A673 (cell line): ENCODE measurements around the gene PPP2R5C. TPM values are rescaled to one million over a fixed set of nuclear protein-coding genes. Genes with fewer than 3 reads are reported as not detected.

Experiments
- BruUV-seq: library from RNA; stranded (reverse); fragments of 400-500 nt; replicated peaks from 2 replicates; lab custom pipeline; 2021; lab: Mats Ljungman, UMichigan
- CTCF ChIA-PET: fragments of 300-600 bp; sonication (Branson Sonifier 250); formaldehyde crosslinking; loops from one replicate; lab custom pipeline; 2022; ENCODE audit warnings: antibody characterized with exemption; lab: Charles Lee
- POLR2A ChIA-PET: fragments of 300-600 bp; sonication (Branson Sonifier 250); formaldehyde crosslinking; loops from one replicate; lab custom pipeline; 2022; ENCODE audit warnings: antibody characterized with exemption; ENCODE audit not compliant: low non-redundant PET; lab: Charles Lee
- DNase-seq: peaks from one replicate; pipeline ENCODE4 v3.0.0-alpha.2; 2015; ENCODE audit warnings: low spot score
- H3K27ac ChIP-seq: fragments of 200-600 bp; sonication (generic); 2 replicates; pipeline ENCODE4 v1.5.1; 2016; ENCODE audit warnings: mixed run types, low read depth, mild to moderate bottlenecking, mixed read lengths, antibody characterized with exemption, low read length; ENCODE audit not compliant: poor library complexity, severe bottlenecking
- H3K27me3 ChIP-seq: fragments of 200-600 bp; sonication (generic); replicated peaks from 2 replicates; pipeline ENCODE4 v1.6.1; 2017; ENCODE audit warnings: mixed run types, low read depth, mild to moderate bottlenecking, mixed read lengths, antibody characterized with exemption, low read length; ENCODE audit not compliant: insufficient read depth, poor library complexity
- H3K36me3 ChIP-seq: fragments of 200-600 bp; sonication (generic); 2 replicates; pipeline ENCODE4 v1.6.1; 2016; ENCODE audit warnings: mixed run types, mild to moderate bottlenecking, mixed read lengths, antibody characterized with exemption, low read length; ENCODE audit not compliant: insufficient read depth, poor library complexity, severe bottlenecking
- H3K4me1 ChIP-seq: fragments of 200-600 bp; sonication (generic); 2 replicates; pipeline ENCODE4 v1.6.1; 2017; ENCODE audit warnings: mixed run types, mild to moderate bottlenecking, mixed read lengths, antibody characterized with exemption, low read length; ENCODE audit not compliant: insufficient read depth, poor library complexity, severe bottlenecking
- H3K4me3 ChIP-seq: fragments of 200-600 bp; sonication (generic); 2 replicates; pipeline ENCODE4 v1.5.1; 2016; ENCODE audit warnings: low read depth, mixed run types, mild to moderate bottlenecking, mixed read lengths, low read length; ENCODE audit not compliant: poor library complexity, severe bottlenecking
- H3K9me3 ChIP-seq: fragments of 200-600 bp; sonication (generic); 2 replicates; pipeline ENCODE4 v1.6.1; 2016; ENCODE audit warnings: mixed run types, low read depth, mild to moderate bottlenecking, mixed read lengths, antibody characterized with exemption, low read length; ENCODE audit not compliant: poor library complexity, severe bottlenecking
- EZH2 ChIP-seq: fragments of 200-600 bp; sonication (generic); IDR thresholded peaks from 2 replicates; pipeline ENCODE4 v1.6.1; 2017; ENCODE audit warnings: borderline replicate concordance, low read depth, mild to moderate bottlenecking, mixed read lengths, antibody characterized with exemption, low read length; ENCODE audit not compliant: poor library complexity, severe bottlenecking
- intact Hi-C: fragments of 100-400 bp; cut with micrococcal nuclease; formaldehyde crosslinking; loops from one replicate; pipeline ENCODE4 v1.10.0; 2022; ENCODE audit not compliant: unreplicated experiment
- total RNA-seq: library from RNA; stranded (reverse); gene quantifications from 2 replicates; pipeline ENCODE4 v1.2.3, GENCODE V29; 2021
- TF ChIP-seq, protein P1 (sequence below): fragments of 300-800, 200-600 bp; sonication (generic); conservative IDR thresholded peaks from 2 replicates; pipeline ENCODE4 v1.5.1; 2017; ENCODE audit warnings: low read depth, mild to moderate bottlenecking, antibody characterized with exemption, low read length, moderate library complexity, mixed read lengths

The PPP2R5C gene
- total RNA-seq, 1 experiment from 2014 or later, result 113 TPM

DNA sequence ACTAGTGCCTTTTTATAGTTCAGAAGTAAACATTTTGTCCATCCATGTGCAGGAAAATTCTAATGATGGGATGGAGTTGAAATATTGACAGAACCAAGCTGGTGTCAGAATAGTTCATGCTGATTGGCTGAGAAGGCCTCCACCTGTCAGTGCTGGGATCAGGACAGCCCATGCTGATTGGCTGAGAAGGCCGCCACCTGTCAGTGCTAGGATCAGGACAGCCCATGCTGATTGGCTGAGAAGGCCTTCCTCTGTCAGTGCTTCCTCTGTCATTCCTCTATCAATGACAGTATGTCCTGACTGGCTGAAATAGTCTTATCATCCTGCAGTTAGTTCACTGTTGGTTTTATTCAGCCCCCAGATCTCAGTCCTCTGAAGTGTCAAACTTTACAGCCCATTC is 95.7 kb downstream of the PPP2R5C start:
- TF ChIP-seq, protein P1, sequence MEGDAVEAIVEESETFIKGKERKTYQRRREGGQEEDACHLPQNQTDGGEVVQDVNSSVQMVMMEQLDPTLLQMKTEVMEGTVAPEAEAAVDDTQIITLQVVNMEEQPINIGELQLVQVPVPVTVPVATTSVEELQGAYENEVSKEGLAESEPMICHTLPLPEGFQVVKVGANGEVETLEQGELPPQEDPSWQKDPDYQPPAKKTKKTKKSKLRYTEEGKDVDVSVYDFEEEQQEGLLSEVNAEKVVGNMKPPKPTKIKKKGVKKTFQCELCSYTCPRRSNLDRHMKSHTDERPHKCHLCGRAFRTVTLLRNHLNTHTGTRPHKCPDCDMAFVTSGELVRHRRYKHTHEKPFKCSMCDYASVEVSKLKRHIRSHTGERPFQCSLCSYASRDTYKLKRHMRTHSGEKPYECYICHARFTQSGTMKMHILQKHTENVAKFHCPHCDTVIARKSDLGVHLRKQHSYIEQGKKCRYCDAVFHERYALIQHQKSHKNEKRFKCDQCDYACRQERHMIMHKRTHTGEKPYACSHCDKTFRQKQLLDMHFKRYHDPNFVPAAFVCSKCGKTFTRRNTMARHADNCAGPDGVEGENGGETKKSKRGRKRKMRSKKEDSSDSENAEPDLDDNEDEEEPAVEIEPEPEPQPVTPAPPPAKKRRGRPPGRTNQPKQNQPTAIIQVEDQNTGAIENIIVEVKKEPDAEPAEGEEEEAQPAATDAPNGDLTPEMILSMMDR, result no peak
- TF ChIP-seq EZH2, result no peak
- intact Hi-C loops, result no loop called here
- CTCF ChIA-PET, result interaction anchor here (0.6 kb wide), 1 partner anchor 80 kb away, joined by 3 read pairs; no protein-coding TSS in a partner anchor
- Histone ChIP-seq H3K27me3 (no peaks in the 10 kb centered on the region), H3K4me1 (no peaks in the 10 kb centered on the region), H3K4me3 (no peak overlapping the region), H3K9me3 (no peaks in the 10 kb centered on the region), H3K27ac (no peak overlapping the region), H3K36me3 (peaks cover 13% of the 10 kb centered on the region)
- POLR2A ChIA-PET, result no interaction called here
- no peak for DNase-seq
- no TSS peak for BruUV-seq

DNA sequence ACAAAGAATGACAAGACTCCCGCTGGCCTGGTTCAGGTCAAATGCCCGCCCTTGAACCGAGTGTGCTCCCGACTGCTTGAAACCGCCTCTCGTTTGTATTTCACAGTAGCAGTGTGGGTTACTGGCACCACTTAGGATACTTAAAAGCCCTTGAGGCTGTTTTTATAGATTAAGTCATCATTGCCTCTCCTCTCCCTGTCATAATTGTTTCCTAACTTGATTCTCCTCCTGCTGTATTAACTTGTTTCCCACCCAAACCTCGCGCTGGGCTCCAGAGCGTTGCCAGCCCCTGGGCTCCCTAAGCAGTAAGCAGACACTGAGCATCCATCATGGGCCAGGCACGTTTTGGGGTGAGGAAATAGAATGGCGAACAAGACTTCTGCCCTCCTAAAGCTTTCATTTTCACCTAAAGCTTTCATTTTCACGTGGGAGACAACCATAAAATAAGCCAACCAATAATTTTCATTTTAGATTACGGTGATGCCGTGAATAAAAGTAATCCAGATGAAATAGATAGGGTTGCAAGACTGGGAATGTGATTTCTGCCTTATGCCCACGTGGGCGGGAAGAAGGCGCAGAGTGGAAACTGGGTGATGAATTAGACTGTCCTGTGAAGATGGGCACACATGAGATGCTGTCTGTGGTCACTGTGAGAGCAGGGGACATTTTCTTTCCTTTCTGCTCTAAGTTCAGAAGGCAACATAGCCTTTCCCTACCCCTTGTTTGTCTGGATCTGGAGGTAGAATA is 97.5 kb downstream of the PPP2R5C start:
- no peak overlapping the region for H3K4me3 ChIP-seq
- H3K4me1 ChIP-seq, result no peaks in the 10 kb centered on the region
- BruUV-seq, result no TSS peak
- peaks cover 13% of the 10 kb centered on the region for H3K36me3 ChIP-seq
- intact Hi-C loops, result no loop called here
- ChIA-PET POLR2A (no interaction called here), CTCF (no interaction called here)
- no peak for TF ChIP-seq EZH2
- TF ChIP-seq, protein P1, result no peak
- H3K9me3 ChIP-seq, result no peaks in the 10 kb centered on the region
- H3K27me3 ChIP-seq, result no peaks in the 10 kb centered on the region
- H3K27ac ChIP-seq, result no peak overlapping the region
- no peak for DNase-seq

DNA sequence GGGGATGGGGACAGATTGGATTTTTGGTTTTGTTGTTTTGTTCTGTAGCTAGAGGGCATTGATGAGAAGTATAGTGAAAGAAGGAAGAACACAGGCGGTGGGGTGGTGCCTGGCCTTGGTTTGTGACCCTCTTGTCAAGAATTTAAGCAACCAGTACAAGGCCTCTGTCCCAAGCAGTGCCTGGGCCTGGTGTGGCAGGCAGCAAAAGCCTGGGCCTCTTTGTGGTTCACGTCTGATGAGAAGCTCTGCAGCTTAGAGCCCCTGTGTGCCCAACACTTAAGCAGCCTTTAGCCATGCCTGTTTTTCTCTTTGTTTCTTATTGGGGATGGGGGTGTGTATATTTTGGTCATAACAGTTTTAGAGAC is 98.0 kb downstream of the PPP2R5C start:
- no peak for TF ChIP-seq EZH2
- TF ChIP-seq, protein P1, result no peak
- Histone ChIP-seq H3K27me3 (no peaks in the 10 kb centered on the region), H3K4me3 (no peak overlapping the region), H3K36me3 (peaks cover 13% of the 10 kb centered on the region), H3K27ac (no peak overlapping the region), H3K4me1 (no peaks in the 10 kb centered on the region), H3K9me3 (no peaks in the 10 kb centered on the region)
- ChIA-PET POLR2A (no interaction called here), CTCF (no interaction called here)
- DNase-seq, result no peak
- no TSS peak for BruUV-seq
- intact Hi-C loops, result no loop called here
